GM12801 (cell line): ENCODE results near the gene LMO1.

Experiments used
- TF ChIP-seq, protein P1 (sequence below): IDR thresholded peaks from one replicate; pipeline ENCODE4 v1.5.1; 2011; ENCODE audit warnings: control low read depth; ENCODE audit not compliant: insufficient read length; ENCODE audit errors: extremely low read depth

The LMO1 gene

DNA sequence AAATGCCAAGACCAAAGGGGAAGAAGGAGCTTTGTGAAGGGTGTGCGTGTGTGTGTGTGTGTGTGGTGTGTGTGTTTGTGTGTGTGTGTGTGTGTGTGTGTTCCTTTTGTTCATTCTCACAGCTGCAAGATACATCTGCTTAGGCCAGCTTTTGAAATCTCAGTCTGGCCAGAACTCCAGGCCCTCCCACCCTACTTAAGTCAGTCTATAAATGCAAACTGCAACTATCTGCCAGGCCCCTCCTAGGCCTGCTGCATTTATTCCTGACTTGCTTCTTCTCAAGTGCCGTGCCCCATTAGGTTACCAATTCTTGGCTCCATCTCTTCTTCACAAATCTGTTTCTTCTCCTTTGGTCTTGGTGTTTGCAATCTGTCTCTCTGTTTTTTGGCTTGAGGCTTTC, 73.2 kb downstream of the LMO1 start:
- TF ChIP-seq, protein P1, sequence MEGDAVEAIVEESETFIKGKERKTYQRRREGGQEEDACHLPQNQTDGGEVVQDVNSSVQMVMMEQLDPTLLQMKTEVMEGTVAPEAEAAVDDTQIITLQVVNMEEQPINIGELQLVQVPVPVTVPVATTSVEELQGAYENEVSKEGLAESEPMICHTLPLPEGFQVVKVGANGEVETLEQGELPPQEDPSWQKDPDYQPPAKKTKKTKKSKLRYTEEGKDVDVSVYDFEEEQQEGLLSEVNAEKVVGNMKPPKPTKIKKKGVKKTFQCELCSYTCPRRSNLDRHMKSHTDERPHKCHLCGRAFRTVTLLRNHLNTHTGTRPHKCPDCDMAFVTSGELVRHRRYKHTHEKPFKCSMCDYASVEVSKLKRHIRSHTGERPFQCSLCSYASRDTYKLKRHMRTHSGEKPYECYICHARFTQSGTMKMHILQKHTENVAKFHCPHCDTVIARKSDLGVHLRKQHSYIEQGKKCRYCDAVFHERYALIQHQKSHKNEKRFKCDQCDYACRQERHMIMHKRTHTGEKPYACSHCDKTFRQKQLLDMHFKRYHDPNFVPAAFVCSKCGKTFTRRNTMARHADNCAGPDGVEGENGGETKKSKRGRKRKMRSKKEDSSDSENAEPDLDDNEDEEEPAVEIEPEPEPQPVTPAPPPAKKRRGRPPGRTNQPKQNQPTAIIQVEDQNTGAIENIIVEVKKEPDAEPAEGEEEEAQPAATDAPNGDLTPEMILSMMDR, result no peak

- TF ChIP-seq, protein P1, result no peak
Observed at GRCh38 chr11:8186429-8186828, 77.2 kb downstream of the LMO1 start.

DNA sequence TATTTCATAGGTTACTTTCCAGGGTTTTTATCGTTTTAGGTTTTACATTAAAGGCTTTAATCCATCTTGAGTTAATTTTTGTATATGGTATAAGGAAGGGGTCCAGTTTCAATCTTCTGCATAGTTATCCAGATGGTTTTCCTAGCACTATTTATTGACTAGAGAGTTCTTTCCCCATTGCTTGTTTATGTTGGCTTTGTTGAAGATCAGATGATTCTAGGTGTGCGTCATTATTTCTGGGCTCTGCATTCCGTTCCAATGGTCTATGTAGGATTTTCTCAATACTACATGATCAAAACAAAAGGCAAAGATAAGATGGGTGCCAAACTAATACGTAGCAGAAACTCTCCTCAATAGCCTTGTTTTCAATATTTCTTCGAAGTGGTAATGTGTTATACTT, 80.6 kb downstream of the LMO1 start:
- TF ChIP-seq, protein P1, result no peak

GRCh38 chr11:8180469-8180868, 83.2 kb downstream of the LMO1 start:
- TF ChIP-seq, protein P1, result no peak

DNA sequence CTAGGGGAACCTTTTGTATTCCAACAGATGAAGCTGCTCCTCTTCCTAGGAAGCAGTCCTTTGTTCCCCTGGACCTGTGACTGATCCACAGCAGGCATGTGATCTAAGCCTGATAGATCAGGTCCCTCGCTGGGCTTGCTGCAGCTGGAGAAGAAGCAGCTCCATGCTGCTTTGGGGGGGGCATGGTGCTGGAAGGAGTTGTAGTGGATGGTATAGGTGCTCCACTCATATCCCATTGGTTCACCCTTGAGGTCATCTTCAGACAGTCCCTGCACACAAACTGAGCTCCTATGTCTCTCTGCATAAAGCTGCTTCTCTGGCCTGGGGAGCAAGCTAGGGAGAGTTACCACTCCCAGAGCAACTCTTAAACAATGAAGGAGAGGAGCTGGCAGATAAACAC, 85.4 kb downstream of the LMO1 start:
- TF ChIP-seq, protein P1, result no peak

GRCh38 chr11:8177136-8177535, 86.5 kb downstream of the LMO1 start:
- TF ChIP-seq, protein P1, result no peak
